ENCODE results near the gene FAM72C. TPM values are rescaled to one million over a fixed set of nuclear protein-coding genes. Genes with fewer than 3 reads are reported as not detected.
"Not testable (repeated sequence)": the region's sequence is repeated elsewhere in the genome, so short reads cannot be mapped to it uniquely, and the experiment has no call there.

Gene FAM72C
- total RNA-seq (under 1 TPM; 0.18 to 0.70 TPM), polyA plus RNA-seq (ENCODE audit: insufficient read length in 6 of 6) (1 to 10 TPM in 4 of 6 donors, under 1 TPM in 2; 0.38 to 3.5 (median 1.5) TPM)
- long read RNA-seq, donor 1, partial matches to known transcripts = 0 of 1 reads
- long read RNA-seq, donor 1, other reads (novel, unspliced or antisense) = 0 of 1 reads
- long read RNA-seq, donor 2, partial matches to known transcripts = 0 of 1 reads
- long read RNA-seq, donor 2, other reads (novel, unspliced or antisense) = 0 of 1 reads
- long read RNA-seq, donor 3 = 0 reads
- long read RNA-seq, donor 4 = 0 reads
- long read RNA-seq, donor 5, partial matches to known transcripts = 0 of 1 reads
- long read RNA-seq, donor 5, other reads (novel, unspliced or antisense) = 0 of 1 reads
- long read RNA-seq, donor 6 = 0 reads
- long read RNA-seq, donor 7, partial matches to known transcripts = 0 of 1 reads
- long read RNA-seq, donor 7, other reads (novel, unspliced or antisense) = 0 of 1 reads
- long read RNA-seq, donor 8, partial matches to known transcripts = 0 of 1 reads
- long read RNA-seq, donor 8, other reads (novel, unspliced or antisense) = 0 of 1 reads
- long read RNA-seq, donor 9 = 0 reads
- long read RNA-seq, donor 10 = 0 reads
- long read RNA-seq, donor 11, partial matches to known transcripts = 0 of 1 reads
- long read RNA-seq, donor 11, other reads (novel, unspliced or antisense) = 0 of 1 reads
- long read RNA-seq, donor 12 = 0 reads

GRCh38 chr1:143971924-143972700, at the start of gene FAM72C:
Gene FAM72C (minus strand): TSS chr1:143971986. CDS start chr1:143971141, 845 bp downstream.
- H3K36me3 ChIP-seq; H3K27ac ChIP-seq; H3K4me1 ChIP-seq; H3K4me3 ChIP-seq; DNase-seq; H3K27me3 ChIP-seq; intact Hi-C loops (cut with DNase I); H3K9me3 ChIP-seq: not testable (repeated sequence)
- peak; percentile 86 for ATAC-seq

- not testable (repeated sequence) for DNase-seq, H3K36me3 ChIP-seq
Observed at GRCh38 chr1:144020001-144020738, 48.4 kb upstream of the FAM72C start.

DNA sequence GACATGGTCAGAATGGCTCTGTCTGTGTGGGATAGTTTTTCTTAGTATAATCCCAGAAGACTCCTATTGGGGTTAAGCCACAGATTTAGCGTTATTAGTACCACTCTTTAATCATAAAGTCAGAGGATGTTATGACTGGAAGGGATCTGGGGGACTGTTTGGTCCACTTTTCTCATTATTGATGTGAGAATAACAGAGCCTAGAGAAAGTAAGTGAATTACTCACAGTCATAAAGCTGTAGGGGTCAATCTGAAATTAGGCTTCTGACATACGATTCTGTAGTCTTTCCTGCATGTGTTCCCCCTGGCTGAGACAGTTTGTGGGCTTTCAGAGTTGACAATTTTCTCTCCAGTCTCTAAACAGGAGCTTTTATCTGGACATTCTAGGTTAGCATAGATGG, 47.3 kb upstream of the FAM72C start:
- H3K4me3 ChIP-seq; intact Hi-C loops (cut with DNase I); H3K9me3 ChIP-seq: not testable (repeated sequence)

More at GRCh38 chr1:144020001-144020738, 48.4 kb upstream of the FAM72C start:
- intact Hi-C loops (cut with DNase I); ATAC-seq; H3K4me1 ChIP-seq; H3K9me3 ChIP-seq; H3K4me3 ChIP-seq; H3K27ac ChIP-seq; H3K27me3 ChIP-seq: not testable (repeated sequence)

DNA sequence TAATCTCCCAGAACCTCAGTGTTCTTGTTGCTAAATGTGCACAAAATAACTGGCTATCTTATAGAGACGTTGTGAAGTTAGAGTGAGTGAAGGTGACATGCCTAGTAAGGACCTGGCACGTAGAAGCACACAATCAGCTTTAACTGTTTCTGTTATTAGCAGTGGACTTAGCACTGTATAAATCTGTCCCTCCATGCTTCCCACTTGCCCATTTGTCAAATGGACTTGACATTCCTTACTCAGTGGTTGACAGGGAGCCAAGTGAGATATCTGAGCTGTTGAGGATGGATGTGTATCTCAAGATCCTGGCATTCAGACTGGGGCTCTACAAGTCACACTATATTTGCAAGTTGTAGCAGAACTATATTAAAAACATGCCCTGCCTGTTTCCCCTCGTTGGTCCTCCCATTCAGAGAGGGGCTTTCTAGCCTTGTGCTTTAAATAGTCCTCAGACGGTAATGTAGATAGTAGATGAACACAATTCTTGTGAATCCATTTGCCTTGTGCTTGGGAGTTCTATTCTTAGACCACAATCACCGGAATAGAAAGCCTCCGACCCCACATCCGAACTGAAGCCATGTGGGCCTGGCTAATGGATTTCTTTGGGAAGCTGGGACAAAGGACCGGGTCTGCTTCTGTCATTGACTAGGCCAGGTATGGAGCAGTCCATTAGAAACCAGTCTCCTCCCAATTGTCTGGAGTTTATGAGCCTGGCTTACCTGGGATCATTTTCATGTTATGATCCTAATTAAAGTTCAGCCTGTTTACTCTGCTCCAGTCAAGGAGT, 43.6 kb upstream of the FAM72C start:
- H3K27me3 ChIP-seq; H3K4me3 ChIP-seq; H3K27ac ChIP-seq; DNase-seq; H3K4me1 ChIP-seq; intact Hi-C loops (cut with DNase I); H3K9me3 ChIP-seq; H3K36me3 ChIP-seq; ATAC-seq: not testable (repeated sequence)

More for the DNA sequence above, 47.3 kb upstream of the FAM72C start:
- not testable (repeated sequence) for H3K27me3 ChIP-seq, ATAC-seq, H3K36me3 ChIP-seq, H3K27ac ChIP-seq, DNase-seq, H3K4me1 ChIP-seq

DNA sequence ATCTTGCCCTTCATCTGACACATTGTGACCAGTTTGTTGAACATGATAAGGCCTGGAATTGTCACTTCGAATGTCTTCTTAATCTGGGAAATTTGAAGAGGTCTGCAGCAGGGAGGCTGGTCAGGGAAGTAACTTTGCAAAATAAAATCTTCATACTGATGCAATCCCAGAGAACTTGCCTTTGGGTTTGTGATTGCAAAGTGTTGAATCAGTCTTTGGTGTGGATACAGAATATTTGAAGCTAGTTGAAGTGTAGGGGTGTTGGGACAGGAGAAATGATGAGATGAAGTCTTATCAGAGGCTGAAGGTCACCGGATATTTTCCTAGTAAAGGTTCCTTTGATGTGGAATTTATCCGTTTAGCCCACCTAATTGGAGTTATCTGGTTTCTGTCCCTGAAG, 42.7 kb upstream of the FAM72C start:
- H3K4me3 ChIP-seq; H3K27me3 ChIP-seq; H3K4me1 ChIP-seq; intact Hi-C loops (cut with DNase I); ATAC-seq; H3K36me3 ChIP-seq; DNase-seq; H3K9me3 ChIP-seq; H3K27ac ChIP-seq: not testable (repeated sequence)

GRCh38 chr1:144014121-144014520, 42.3 kb upstream of the FAM72C start:
- ATAC-seq; H3K27ac ChIP-seq; DNase-seq; H3K9me3 ChIP-seq; H3K4me1 ChIP-seq; H3K27me3 ChIP-seq; H3K4me3 ChIP-seq; intact Hi-C loops (cut with DNase I); H3K36me3 ChIP-seq: not testable (repeated sequence)

DNA sequence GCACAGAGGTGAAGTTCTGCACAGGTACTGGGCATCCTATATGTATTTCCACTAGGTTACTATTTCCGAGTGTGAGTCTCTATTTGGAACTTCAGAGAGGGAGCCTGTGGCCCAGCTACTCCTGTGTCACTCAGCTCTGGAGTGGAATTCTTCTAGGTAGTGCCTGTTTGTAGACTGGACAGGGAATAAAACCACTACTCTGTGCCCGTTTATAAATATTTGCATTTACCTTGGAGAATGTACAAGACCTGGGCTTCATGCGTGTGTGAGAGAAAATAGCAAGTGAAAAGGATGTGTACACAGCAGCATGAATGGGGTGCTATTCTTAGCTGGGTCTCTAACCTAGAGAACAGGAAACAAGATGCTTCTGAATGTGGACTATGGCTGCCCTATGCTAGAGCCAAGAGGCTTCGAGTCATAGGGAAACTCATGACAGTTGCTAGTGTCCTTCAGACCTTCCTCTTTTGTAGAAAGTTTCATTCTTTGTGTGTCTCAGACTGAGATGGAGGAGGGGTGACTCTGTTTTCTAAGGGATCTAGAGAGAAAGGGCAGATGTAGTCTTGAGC, 40.5 kb upstream of the FAM72C start:
- H3K36me3 ChIP-seq; H3K27me3 ChIP-seq; H3K4me3 ChIP-seq; H3K9me3 ChIP-seq; H3K27ac ChIP-seq; DNase-seq; intact Hi-C loops (cut with DNase I); H3K4me1 ChIP-seq: not testable (repeated sequence)
- peak; percentile 95 for ATAC-seq

- H3K4me1 ChIP-seq; intact Hi-C loops (cut with DNase I); H3K36me3 ChIP-seq; H3K27ac ChIP-seq; H3K27me3 ChIP-seq; H3K9me3 ChIP-seq; H3K4me3 ChIP-seq; ATAC-seq; DNase-seq: not testable (repeated sequence)
Observed at GRCh38 chr1:144009410-144009809, 37.6 kb upstream of the FAM72C start.

DNA sequence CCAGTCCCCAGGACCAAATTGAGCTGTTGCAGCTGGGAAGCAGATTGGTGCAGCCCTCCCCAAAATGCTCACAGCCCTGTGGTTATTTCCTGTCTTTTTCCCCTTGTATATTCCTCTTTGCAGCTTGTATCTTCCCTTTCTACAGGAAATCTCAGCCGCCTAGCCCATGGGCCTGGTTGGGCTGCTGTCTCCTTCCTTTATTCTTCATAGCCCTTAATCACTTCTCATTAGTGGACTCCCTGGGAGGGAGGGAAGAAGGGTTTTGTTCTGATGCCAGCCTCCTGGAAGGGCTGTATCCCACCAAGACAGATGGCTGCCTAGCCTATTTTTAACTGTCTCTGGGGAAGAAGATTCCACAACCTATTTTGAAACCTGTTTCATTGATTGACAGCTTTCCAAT, 32.5 kb upstream of the FAM72C start:
- H3K27ac ChIP-seq; intact Hi-C loops (cut with DNase I); ATAC-seq; H3K27me3 ChIP-seq; H3K36me3 ChIP-seq; H3K4me3 ChIP-seq; H3K4me1 ChIP-seq; DNase-seq; H3K9me3 ChIP-seq: not testable (repeated sequence)

DNA sequence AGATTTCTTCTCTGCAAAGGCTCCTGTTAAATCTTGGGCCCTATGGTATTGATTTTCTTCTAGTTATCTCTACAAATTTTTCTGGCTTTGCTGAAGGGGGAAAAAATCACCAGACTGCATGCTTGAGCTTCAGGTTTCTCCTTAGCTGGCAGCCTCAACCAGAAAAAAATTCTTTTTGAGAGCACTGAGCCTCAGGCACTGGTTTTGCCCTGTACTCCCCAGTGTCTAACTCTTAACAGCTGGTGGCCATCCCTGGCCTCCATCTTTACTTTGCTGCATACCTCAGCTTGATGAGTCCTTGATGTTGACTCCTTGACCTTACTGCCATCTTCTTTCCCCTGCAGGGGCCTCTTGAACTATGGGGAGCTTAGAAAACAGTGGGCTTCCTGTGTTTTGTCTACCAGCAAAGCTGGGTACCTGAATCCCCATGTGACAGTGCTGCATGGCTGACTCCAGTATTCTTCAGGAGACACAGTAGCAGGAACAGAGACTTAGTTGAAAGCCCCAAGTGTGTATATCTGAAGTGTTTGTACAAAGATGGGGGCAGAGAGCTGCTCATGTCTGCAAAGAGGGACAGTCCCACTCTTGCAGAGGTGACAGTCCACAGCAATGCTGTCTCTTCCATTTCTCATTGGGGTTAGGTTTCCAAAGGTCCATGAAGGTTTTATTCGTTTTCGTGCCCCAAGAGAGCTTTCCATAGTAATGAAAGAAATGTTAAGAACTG, 31.7 kb upstream of the FAM72C start:
- intact Hi-C loops (cut with DNase I); ATAC-seq; H3K27ac ChIP-seq; H3K36me3 ChIP-seq; H3K4me1 ChIP-seq; H3K9me3 ChIP-seq; DNase-seq; H3K4me3 ChIP-seq; H3K27me3 ChIP-seq: not testable (repeated sequence)
